ENCODE measurements around the gene SPATA18.
A peak's percentile ranks its signal among the peaks of the same experiment; 100 is the strongest.
"Not testable (repeated sequence)": the region's sequence is repeated elsewhere in the genome, so short reads cannot be mapped to it uniquely, and the experiment has no call there.

The SPATA18 gene

DNA sequence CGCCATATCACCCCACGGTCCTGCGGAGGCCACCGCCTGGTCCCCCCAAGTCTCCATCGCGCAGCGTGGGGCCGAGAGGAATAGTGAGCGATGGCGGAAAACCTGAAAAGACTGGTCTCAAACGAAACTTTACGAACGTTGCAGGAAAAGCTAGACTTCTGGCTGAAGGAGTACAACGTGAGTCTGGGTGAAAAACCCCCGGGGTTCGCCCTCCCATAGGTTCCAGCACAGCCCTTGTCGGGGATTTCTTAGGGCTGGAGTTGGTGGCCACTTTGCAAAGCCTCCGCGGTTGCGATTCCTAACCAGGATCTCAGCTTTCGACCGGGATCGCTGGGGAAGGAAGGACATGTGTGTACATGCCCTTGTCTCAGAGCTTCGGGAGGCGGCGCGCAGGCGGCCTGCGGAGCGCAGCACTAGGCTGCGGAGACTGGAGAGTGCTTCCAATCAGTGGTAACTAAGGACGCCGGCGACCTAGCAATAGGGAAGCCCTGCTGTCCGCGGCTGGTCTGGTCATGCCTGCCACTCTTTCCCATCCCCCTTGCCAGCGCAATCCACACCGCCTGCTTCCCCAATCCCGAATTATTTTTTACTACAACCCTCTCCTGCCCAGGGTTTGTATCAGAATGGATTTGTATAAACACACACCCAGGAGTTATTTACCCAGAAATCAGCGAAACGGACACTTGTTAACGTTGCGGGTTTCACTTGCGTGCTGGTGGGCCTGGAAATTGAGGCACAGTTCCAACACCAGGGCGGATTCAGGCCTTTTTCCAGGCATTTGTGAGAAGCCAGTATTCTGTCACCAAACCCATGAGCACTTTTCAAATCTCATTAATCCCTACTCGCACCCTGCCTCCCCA, 741 bp downstream of the SPATA18 start:
- DNase-seq: peak in 39 of 58 donors; percentile 1 to 64 (median 23)

DNA sequence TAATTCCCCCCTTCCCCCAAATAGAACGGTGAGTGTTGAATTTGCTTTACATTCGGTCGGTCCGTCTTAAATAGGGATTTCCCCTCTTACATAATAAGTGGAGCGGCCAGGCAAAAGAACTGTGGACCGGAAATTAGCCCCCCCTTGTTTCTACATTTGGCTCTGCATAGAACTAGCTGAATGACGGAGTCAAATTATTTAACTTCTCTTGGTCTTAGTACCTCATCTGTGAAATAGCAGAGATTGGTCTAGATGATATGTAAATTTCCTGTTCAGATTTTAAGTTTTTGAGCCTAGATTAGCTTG, 1.3 kb downstream of the SPATA18 start:
- no peak for DNase-seq

GRCh38 chr4:52054254-52054653, 3.1 kb downstream of the SPATA18 start:
- DNase-seq: no peak

DNA sequence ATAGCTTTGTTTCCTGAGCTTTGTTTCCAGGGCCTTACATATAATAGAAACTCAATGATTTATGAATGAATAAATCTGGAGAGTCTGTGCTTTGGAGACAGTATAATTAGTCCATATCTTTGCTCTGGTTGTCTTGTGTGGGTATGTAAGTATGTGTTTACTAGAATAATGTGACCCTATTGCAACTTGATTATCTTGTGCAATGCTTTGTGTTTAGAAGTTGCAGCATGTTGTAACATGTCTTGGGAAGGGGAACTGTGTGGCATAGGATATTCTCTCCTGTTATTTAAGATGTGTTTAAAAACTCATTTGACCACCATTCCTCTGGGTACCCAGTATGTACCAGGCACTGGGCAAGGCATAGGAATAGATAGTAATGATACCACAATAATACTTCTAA, 6.1 kb downstream of the SPATA18 start:
- no peak for DNase-seq

- DNase-seq: no peak
Measured at GRCh38 chr4:52058275-52058674, 7.2 kb downstream of the SPATA18 start.

GRCh38 chr4:52059372-52059771, 8.3 kb downstream of the SPATA18 start:
- DNase-seq: peak in 3 of 58 donors; percentile 1 to 8 (median 7)

DNA sequence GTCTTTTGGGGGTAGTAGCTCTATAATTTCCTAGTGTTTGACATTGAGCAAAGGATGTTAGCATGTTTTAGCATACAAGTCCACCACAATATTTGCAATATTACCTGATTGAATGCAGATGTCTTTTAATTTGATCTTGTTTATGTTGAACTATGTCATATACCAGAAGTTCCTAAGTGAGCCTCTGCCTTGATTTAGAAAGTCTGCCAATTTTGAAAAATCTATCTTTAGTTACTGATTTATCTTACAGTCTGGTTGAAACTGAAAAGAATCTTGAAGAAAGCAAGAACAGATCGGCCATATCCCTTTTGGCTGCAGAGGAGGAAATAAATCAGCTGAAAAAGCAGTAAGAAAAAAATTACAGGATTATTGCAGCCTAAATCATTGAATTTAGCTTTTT, 18.5 kb downstream of the SPATA18 start:
- DNase-seq: no peak

DNA sequence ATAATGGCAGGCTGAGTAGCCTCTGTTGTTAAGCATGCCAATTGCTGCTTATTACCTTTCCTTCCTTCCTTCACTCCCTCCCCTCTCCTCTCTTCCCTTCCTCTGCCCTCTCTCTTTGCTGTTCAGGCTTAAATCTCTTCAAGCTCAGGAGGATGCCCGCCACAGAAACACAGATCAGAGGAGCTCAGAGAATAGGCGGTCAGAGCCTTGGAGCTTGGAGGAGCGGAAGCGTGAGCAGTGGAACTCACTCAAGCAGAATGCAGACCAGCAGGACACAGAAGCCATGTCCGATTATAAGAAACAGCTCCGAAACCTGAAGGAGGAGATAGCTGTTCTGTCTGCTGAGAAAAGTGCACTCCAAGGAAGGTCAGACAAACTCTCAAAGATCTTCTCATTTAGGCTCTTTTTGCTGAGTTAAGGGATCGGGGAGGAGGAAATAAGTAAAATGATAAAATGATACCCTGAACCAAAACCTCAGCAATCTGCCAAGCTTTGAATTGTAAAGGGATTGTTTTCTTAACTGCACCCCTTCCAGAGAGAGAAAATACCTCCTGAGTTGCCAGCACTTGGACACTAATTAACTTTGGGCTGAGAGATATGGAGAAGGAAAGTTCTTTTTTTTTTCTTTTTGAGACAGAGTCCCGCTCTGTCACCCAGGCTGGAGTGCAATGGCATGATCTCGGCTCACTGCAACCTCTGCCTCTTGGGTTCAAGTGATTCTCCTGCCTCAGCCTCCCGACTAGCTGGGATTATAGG, 20.9 kb downstream of the SPATA18 start:
- no peak for DNase-seq

GRCh38 chr4:52076731-52077130, 25.6 kb downstream of the SPATA18 start:
- DNase-seq: peak in 28 of 58 donors; percentile 0 to 22 (median 4)

GRCh38 chr4:52079659-52080058, 28.6 kb downstream of the SPATA18 start:
- DNase-seq: no peak

GRCh38 chr4:52081216-52081615, 30.1 kb downstream of the SPATA18 start:
- DNase-seq: no peak

GRCh38 chr4:52086425-52086824, 35.3 kb downstream of the SPATA18 start:
- not testable (repeated sequence) for DNase-seq

DNA sequence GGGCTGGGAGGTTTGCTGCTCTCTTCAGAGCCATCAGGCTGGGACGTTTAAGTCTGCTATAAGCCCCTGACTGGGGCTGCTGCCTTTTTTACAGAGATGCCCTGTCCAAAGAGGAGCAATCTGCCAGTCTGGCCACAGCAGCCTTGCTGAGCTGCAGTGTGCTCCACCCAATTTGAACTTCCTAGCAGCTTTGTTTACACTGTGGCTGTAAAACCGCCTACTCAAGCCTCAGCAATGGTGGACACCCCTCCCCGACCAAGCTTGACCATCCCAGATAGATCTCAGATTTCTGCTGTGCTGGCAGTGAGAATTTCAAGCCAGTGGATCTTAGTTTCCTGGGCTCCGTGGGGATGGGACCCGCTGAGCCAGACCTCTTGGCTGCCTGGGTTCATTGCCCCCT, 40.7 kb downstream of the SPATA18 start:
- no peak for DNase-seq

DNA sequence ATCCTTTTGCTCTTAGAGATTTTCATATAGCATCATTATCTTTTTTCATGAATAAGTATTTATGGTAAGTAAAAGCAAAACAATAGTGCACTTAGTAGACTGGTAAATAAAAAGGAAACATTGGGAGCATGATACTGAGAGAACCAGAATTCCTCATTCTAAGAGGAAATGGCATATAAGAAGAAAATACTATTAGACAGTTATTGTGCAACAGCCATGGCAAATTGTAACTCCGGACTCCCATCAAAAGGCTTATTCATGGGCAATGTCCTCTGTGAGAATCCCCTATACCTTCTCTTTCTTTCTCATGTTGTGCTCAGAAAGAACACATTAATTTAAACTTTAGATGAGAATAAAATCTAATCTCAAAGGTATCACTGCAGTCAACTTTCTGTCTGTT, 42.4 kb downstream of the SPATA18 start:
- DNase-seq: no peak

GRCh38 chr4:52094376-52095145, 43.5 kb downstream of the SPATA18 start:
- no peak for DNase-seq

GRCh38 chr4:52095374-52095773, 44.3 kb downstream of the SPATA18 start:
- no peak for DNase-seq

- no peak for DNase-seq
Measured at GRCh38 chr4:52096048-52096447, 44.9 kb downstream of the SPATA18 start.

DNA sequence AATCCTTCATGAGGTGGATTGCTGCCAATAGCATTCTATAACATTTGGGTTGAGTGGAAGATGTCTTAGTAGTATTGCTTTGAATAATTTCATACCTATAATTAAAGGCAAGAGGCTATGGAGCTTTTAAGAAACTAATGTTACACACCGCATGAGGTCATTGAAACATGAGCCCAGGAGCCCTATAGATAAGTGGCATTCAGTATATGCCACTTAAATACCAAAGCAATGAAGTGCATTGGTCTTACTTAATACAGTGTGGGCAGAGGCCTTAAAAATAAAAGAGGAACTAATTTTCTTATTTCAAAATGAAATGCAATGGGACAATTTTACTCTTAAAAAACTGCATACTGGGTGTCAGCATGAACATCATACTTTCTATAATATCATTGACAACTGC, 47.5 kb downstream of the SPATA18 start:
- no peak for DNase-seq

- DNase-seq: no peak
Measured at GRCh38 chr4:52099860-52100461, 48.9 kb downstream of the SPATA18 start.

- DNase-seq: no peak
Measured at GRCh38 chr4:52102587-52102986, 51.5 kb downstream of the SPATA18 start.

GRCh38 chr4:52103319-52103718, 52.2 kb downstream of the SPATA18 start:
- DNase-seq: no peak

GRCh38 chr4:52105276-52105675, 54.2 kb downstream of the SPATA18 start:
- no peak for DNase-seq
